ENCODE measurements around the gene PAX4.

PAX4 gene

GRCh38 chr7:127628445-127628844 is 10.5 kb upstream of the PAX4 start:
- DNase-seq = no peak

GRCh38 chr7:127625331-127625730 is 7.4 kb upstream of the PAX4 start:
- DNase-seq = no peak

- DNase-seq = no peak
Measured at GRCh38 chr7:127620406-127621233, 2.7 kb upstream of the PAX4 start.

- DNase-seq = no peak
Measured at GRCh38 chr7:127619681-127620405, 1.9 kb upstream of the PAX4 start.

GRCh38 chr7:127618775-127619174 is 833 bp upstream of the PAX4 start:
- no peak for DNase-seq

GRCh38 chr7:127616724-127617123 is 1.2 kb downstream of the PAX4 start:
- DNase-seq = no peak

- no peak for DNase-seq
Measured at GRCh38 chr7:127612263-127612662, 5.7 kb downstream of the PAX4 start.

GRCh38 chr7:127609297-127609696 is 8.6 kb downstream of the PAX4 start:
- no peak for DNase-seq

GRCh38 chr7:127608446-127608845 is 9.5 kb downstream of the PAX4 start:
- DNase-seq = no peak

- DNase-seq = no peak
Measured at GRCh38 chr7:127600885-127601284, 17.1 kb downstream of the PAX4 start.

GRCh38 chr7:127598318-127598717 is 19.6 kb downstream of the PAX4 start:
- DNase-seq = peak; percentile 22

GRCh38 chr7:127595737-127596136 is 22.2 kb downstream of the PAX4 start:
- no peak for DNase-seq

GRCh38 chr7:127594490-127594889 is 23.5 kb downstream of the PAX4 start:
- no peak for DNase-seq

GRCh38 chr7:127592550-127592949 is 25.4 kb downstream of the PAX4 start:
- no peak for DNase-seq

GRCh38 chr7:127591591-127591990 is 26.4 kb downstream of the PAX4 start:
- no peak for DNase-seq

- DNase-seq = no peak
Measured at GRCh38 chr7:127591189-127591588, 26.8 kb downstream of the PAX4 start.

GRCh38 chr7:127589896-127590295 is 28.0 kb downstream of the PAX4 start:
- DNase-seq = no peak

- DNase-seq = peak; percentile 35
Measured at GRCh38 chr7:127588697-127589482, 29.1 kb downstream of the PAX4 start.

- DNase-seq = peak; percentile 88
Measured at GRCh38 chr7:127588019-127588696, 29.8 kb downstream of the PAX4 start, which contains the start of gene ARF5. TSS of gene ARF5 (plus strand) at chr7:127588411. CDS start at chr7:127588499, 88 bp downstream.

GRCh38 chr7:127587663-127588018 is 30.3 kb downstream of the PAX4 start:
- DNase-seq = no peak

- DNase-seq = no peak
Measured at GRCh38 chr7:127586346-127586745, 31.6 kb downstream of the PAX4 start.

GRCh38 chr7:127585044-127585953 is 32.6 kb downstream of the PAX4 start, which contains the start of gene GCC1:
TSS of gene GCC1 (minus strand) at chr7:127585596. CDS start at chr7:127585182, 414 bp downstream.
- DNase-seq = peak; percentile 94
